Measurements from ENCODE around the gene SIRPG.

Gene SIRPG

DNA sequence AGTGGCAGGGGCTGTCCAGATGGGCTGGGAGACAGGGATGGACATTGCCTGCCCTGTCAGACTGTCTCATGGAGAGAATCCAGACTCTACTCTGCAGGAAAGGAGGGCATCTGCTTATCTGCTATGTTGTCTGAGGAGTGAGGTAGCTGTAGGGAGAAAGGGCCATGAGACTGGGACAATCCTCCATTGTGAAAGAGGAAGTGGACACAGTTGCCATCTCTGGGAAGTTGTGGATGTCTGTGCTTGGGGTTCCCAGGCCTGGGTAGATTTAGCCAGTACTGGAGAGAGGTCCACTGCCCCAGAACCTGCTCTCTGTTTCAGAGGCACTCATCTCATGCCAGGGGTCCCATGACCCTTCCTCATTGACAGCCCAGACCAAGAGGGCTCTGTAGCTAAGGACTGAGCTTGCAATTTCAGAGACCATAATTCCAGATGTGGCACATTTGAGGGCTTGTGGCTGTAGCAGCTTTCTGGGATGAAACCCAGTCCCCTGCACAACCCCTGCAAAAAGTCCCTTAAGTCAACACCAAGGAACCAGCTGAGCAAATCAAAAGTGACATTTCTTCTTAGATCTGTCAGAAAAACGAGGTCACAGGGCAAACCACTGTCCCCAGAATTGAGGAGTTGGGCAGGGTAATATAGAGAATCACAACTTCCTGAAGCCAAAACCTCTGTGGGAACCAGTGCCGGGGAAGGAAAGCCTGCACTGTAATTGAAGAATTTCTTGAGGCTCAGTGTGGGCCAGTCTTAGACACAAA, 4.1 kb upstream of the SIRPG start:
- Histone ChIP-seq H3K27ac (replicated peaks) (no peak overlapping the region), H3K27me3 (ENCODE audit: insufficient read depth, poor library complexity, severe bottlenecking) (no peaks in the 10 kb centered on the region), H3K4me3 (replicated peaks; ENCODE audit: insufficient read depth, low read length) (no peak overlapping the region)
- DNase-seq (ENCODE audit: low read depth in 1 of 2, low spot score in 1 of 2) = no peak
- peak; percentile 91 for TF ChIP-seq SPI1 (IDR thresholded peaks at IDR 0.05; ENCODE audit: borderline replicate concordance, low read depth)
- TF ChIP-seq, protein P1, sequence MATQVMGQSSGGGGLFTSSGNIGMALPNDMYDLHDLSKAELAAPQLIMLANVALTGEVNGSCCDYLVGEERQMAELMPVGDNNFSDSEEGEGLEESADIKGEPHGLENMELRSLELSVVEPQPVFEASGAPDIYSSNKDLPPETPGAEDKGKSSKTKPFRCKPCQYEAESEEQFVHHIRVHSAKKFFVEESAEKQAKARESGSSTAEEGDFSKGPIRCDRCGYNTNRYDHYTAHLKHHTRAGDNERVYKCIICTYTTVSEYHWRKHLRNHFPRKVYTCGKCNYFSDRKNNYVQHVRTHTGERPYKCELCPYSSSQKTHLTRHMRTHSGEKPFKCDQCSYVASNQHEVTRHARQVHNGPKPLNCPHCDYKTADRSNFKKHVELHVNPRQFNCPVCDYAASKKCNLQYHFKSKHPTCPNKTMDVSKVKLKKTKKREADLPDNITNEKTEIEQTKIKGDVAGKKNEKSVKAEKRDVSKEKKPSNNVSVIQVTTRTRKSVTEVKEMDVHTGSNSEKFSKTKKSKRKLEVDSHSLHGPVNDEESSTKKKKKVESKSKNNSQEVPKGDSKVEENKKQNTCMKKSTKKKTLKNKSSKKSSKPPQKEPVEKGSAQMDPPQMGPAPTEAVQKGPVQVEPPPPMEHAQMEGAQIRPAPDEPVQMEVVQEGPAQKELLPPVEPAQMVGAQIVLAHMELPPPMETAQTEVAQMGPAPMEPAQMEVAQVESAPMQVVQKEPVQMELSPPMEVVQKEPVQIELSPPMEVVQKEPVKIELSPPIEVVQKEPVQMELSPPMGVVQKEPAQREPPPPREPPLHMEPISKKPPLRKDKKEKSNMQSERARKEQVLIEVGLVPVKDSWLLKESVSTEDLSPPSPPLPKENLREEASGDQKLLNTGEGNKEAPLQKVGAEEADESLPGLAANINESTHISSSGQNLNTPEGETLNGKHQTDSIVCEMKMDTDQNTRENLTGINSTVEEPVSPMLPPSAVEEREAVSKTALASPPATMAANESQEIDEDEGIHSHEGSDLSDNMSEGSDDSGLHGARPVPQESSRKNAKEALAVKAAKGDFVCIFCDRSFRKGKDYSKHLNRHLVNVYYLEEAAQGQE (IDR thresholded peaks at IDR 0.05; ENCODE audit: insufficient replicate concordance, low read depth) = no peak

DNA sequence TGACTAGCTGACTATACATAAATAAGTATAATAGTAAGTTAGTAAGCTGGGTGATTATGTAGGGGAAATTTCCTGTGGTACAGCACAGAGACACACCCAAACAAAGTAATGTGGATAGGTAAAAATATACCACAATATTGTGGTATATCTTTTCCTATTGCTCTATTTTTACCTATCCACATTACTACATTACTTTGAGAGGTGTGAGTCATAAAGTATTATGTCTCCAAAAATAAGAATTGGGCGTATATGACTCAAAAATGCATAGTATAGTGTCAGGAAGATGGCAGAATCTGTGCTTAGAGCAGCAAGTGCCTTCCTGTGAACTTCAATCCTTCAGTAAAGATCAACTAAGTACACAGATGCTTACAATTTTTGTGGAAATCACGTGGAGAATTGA, 2.7 kb upstream of the SIRPG start:
- H3K27ac ChIP-seq (replicated peaks) = no peak overlapping the region
- no peak overlapping the region for H3K4me3 ChIP-seq (replicated peaks; ENCODE audit: insufficient read depth, low read length)
- H3K27me3 ChIP-seq (ENCODE audit: insufficient read depth, poor library complexity, severe bottlenecking) = no peaks in the 10 kb centered on the region
- TF ChIP-seq, protein P2, sequence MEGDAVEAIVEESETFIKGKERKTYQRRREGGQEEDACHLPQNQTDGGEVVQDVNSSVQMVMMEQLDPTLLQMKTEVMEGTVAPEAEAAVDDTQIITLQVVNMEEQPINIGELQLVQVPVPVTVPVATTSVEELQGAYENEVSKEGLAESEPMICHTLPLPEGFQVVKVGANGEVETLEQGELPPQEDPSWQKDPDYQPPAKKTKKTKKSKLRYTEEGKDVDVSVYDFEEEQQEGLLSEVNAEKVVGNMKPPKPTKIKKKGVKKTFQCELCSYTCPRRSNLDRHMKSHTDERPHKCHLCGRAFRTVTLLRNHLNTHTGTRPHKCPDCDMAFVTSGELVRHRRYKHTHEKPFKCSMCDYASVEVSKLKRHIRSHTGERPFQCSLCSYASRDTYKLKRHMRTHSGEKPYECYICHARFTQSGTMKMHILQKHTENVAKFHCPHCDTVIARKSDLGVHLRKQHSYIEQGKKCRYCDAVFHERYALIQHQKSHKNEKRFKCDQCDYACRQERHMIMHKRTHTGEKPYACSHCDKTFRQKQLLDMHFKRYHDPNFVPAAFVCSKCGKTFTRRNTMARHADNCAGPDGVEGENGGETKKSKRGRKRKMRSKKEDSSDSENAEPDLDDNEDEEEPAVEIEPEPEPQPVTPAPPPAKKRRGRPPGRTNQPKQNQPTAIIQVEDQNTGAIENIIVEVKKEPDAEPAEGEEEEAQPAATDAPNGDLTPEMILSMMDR (IDR thresholded peaks at IDR 0.05; ENCODE audit: insufficient read depth, low read length) = no peak
- TF ChIP-seq GABPA (IDR thresholded peaks at IDR 0.05; ENCODE audit: low read depth) (no peak), SPI1 (IDR thresholded peaks at IDR 0.05; ENCODE audit: borderline replicate concordance, low read depth) (no peak), POLR2AphosphoS5 (IDR thresholded peaks at IDR 0.05; ENCODE audit: low read depth) (no peak)
- TF ChIP-seq, protein P1 (IDR thresholded peaks at IDR 0.05; ENCODE audit: insufficient replicate concordance, low read depth) = no peak
- DNase-seq (ENCODE audit: low read depth in 1 of 2, low spot score in 1 of 2) = no peak

DNA sequence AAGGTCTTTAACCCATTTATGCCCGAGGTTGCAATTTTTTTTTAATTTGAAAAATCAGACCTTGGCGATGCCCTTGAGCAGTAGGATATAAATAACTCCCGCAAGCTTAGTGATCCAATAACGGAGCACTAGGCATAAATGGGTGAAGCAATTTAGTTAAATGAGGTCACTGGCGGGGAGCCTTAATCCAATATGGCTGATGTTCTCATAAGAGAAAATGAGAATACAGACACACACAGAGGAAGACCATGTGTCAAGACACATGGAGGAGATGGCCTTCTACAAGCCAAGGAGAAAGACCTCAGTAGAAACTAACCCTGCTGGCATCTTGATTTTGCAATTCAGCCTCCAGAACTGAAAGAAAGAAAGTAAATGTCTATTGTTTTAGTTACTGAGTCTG, 735 bp downstream of the SIRPG start:
- Histone ChIP-seq H3K4me3 (replicated peaks; ENCODE audit: insufficient read depth, low read length) (no peak overlapping the region), H3K27ac (replicated peaks) (no peak overlapping the region; the same call in 1 of the 2 replicates), H3K27me3 (ENCODE audit: insufficient read depth, poor library complexity, severe bottlenecking) (no peaks in the 10 kb centered on the region)
- TF ChIP-seq, protein P2 (IDR thresholded peaks at IDR 0.05; ENCODE audit: insufficient read depth, low read length) = no peak
- TF ChIP-seq POLR2AphosphoS5 (IDR thresholded peaks at IDR 0.05; ENCODE audit: low read depth) (no peak), SPI1 (IDR thresholded peaks at IDR 0.05; ENCODE audit: borderline replicate concordance, low read depth) (no peak), GABPA (IDR thresholded peaks at IDR 0.05; ENCODE audit: low read depth) (no peak)
- TF ChIP-seq, protein P1 (IDR thresholded peaks at IDR 0.05; ENCODE audit: insufficient replicate concordance, low read depth) = no peak
- no peak for DNase-seq (ENCODE audit: low read depth in 1 of 2, low spot score in 1 of 2)

All from HL-60 (cell line).